GM19023 (cell line): Measurements from ENCODE around the gene KRTAP4-16.
"Not testable (repeated sequence)": the region's sequence is repeated elsewhere in the genome, so short reads cannot be mapped to it uniquely, and the experiment has no call there.

Experiments used
- ATAC-seq: cut with Tn5 transposase; IDR thresholded peaks from one replicate; pipeline ENCODE4 v1.9.1; 2021; ENCODE audit warnings: mild to moderate bottlenecking, moderate library complexity; ENCODE audit not compliant: unreplicated experiment

KRTAP4-16 gene

GRCh38 chr17:41076788-41077187 lies 25.2 kb downstream of the KRTAP4-16 start:
- ATAC-seq: no peak

DNA sequence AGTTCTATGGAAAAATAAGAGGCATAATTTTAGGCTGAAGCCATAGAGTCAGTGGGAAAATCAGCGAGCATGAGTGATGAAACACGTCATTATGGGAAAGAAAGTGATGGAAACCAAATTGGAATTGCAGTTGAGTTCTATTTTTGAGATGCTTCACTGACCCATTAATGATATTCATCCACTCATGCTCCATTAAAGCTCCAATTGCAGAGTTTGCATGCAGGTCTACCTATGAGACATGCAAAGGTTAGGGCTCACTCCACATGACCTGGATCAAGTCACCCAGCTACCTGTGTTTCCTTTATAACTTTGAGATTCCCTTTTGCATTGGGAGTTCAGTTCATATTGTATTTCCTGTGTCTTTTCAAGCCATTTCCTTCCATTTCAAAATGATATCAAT lies 28.3 kb downstream of the KRTAP4-16 start:
- ATAC-seq: no peak

DNA sequence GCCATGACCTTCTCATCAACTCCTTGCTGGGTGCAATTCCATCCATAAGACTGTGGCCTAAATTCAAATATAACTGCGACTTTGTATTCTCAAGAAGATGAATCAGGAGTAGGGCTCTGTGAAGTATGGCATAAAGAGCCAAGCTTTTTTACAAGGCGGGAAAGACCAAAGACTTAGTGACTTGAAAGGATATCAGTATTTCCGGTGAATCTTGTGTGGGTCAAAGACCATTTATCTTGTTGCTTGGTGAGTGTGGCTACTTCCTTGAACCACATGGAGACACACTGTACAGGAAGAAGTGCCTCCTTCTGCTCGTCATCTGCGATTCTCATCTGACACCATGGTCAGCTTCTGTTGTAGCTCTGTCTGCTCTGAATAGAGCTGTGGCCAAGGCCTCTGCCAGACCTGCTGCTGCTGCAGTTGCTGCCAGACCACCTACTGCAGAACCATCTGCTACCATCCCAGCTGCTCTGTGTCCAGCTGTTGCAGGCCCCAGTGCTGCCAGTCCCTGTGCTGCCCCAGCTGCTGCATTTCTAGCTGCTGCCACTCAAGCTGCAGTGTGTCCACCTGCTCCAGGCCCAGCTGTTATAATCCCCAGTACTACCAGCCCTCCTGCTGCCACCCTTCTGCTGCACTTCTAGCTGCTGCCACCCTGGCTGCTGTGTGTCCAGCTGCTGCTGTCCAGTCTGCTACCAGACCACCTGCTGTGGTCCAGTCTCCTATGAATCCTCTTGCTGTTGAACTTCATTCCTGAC lies 30.2 kb downstream of the KRTAP4-16 start:
- ATAC-seq: no peak

- ATAC-seq: no peak
These were observed 33.0 kb downstream of the KRTAP4-16 start for GRCh38 chr17:41069031-41069430.

GRCh38 chr17:41067281-41067680 lies 34.7 kb downstream of the KRTAP4-16 start:
- ATAC-seq: no peak

- ATAC-seq: no peak
These were observed 36.0 kb downstream of the KRTAP4-16 start, which contains the start of gene KRTAP2-4 for GRCh38 chr17:41065829-41066624. Gene KRTAP2-4 (minus strand): TSS chr17:41065879. CDS start chr17:41065845, 34 bp downstream.

GRCh38 chr17:41065016-41065689 lies 36.9 kb downstream of the KRTAP4-16 start:
- ATAC-seq: not testable (repeated sequence)

- no peak for ATAC-seq
These were observed 37.7 kb downstream of the KRTAP4-16 start for GRCh38 chr17:41064301-41064700.

GRCh38 chr17:41063449-41063848 lies 38.6 kb downstream of the KRTAP4-16 start:
- no peak for ATAC-seq

- ATAC-seq: no peak
These were observed 40.0 kb downstream of the KRTAP4-16 start for GRCh38 chr17:41061964-41062363.

GRCh38 chr17:41060052-41060604 lies 41.9 kb downstream of the KRTAP4-16 start, which contains the start of gene KRTAP2-3:
Gene KRTAP2-3 (minus strand): TSS chr17:41060114. CDS start chr17:41060050, 64 bp downstream.
- no peak for ATAC-seq

GRCh38 chr17:41059276-41060051 lies 42.5 kb downstream of the KRTAP4-16 start:
- ATAC-seq: not testable (repeated sequence)

- no peak for ATAC-seq
These were observed 43.3 kb downstream of the KRTAP4-16 start for GRCh38 chr17:41058741-41059140.

- ATAC-seq: no peak
These were observed 44.5 kb downstream of the KRTAP4-16 start for GRCh38 chr17:41057547-41057946.

GRCh38 chr17:41055130-41055529 lies 46.9 kb downstream of the KRTAP4-16 start, which contains the start of gene KRTAP2-2:
Gene KRTAP2-2 (minus strand): TSS chr17:41055230. CDS start chr17:41055211, 19 bp downstream.
- not testable (repeated sequence) for ATAC-seq

DNA sequence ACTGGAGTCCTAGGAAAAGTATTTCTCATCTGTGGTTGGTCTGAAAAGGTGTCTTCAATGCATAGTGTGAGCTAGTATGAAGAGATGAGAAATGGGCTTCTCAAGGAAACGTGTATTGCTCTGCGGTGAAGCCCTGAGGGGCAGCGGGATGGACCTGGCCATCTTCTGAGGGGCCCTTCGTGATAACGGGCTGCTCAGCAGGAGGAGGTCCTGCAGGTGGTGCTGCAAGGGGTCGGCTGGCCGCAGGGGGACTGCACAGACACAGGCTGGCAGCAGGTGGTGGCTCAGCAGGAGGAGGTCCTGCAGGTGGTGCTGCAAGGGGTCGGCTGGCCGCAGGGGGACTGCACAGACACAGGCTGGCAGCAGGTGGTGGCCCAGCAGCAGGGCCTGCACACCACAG lies 47.5 kb downstream of the KRTAP4-16 start:
- not testable (repeated sequence) for ATAC-seq

DNA sequence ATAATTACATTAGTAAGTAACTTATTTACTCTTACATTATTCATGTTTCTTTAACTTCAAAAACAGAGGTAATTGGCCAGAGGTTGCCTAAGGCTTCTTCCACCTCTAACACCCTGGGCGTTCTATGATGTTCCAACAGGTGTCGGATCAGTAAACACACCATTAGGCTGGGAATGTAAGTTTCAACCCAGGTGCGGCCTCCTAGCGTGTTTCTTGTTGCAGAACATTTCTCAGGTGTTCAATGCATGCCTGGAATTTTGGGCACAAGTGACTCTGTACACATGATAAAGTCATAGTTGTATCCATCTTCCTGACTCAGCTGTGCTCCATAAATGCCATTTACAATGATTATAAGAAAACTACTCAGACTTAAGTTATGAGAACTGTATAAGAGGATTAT lies 48.0 kb downstream of the KRTAP4-16 start:
- no peak for ATAC-seq

DNA sequence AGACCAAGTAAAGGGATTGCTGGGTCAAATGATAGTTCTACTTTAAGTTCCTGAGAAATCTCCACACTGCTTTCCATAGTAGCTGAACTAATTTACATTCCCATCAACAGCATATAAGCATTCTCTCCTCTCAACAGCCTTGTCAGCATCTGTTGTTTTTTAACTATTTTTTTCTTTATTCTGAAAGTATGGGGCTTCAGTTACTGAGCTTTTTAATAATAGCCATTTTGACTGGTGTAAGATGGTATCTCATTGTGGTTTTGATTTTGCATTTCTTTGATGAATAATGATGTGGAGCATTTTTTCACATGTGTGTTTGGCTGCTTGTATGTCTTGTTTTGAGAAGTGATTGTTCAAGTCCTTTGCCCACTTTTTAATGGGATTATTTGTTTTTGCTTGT lies 49.4 kb downstream of the KRTAP4-16 start:
- no peak for ATAC-seq
